OCI-LY1 (cell line): ENCODE measurements around the gene FGFR2.

Experiments used
- H2AFZ ChIP-seq: fragments of 200-600 bp; sonication (generic), shearing (Covaris generic); 2 replicates; pipeline ENCODE4 v1.6.0; 2014; ENCODE audit warnings: antibody characterized with exemption, mild to moderate bottlenecking, low read length
- H3F3A ChIP-seq: fragments of 200-600 bp; sonication (generic), shearing (Covaris generic); 2 replicates; pipeline ENCODE4 v1.6.0; 2014; ENCODE audit warnings: mild to moderate bottlenecking, antibody characterized with exemption, low read length, moderate library complexity; ENCODE audit not compliant: insufficient read depth
- H3K27ac ChIP-seq: fragments of 200-600 bp; sonication (generic); 2 replicates; pipeline ENCODE4 v1.5.1; 2014; ENCODE audit warnings: low read length, mixed run types, mild to moderate bottlenecking, low read depth; ENCODE audit not compliant: poor library complexity, severe bottlenecking
- H3K27me3 ChIP-seq: fragments of 200-600 bp; sonication (generic); 2 replicates; pipeline ENCODE4 v1.6.0; 2014; ENCODE audit warnings: antibody characterized with exemption, mild to moderate bottlenecking, low read length, moderate library complexity; ENCODE audit not compliant: insufficient read depth
- H3K36me3 ChIP-seq: fragments of 200-600 bp; sonication (generic); 2 replicates; pipeline ENCODE4 v1.6.1; 2014; ENCODE audit warnings: mild to moderate bottlenecking, antibody characterized with exemption, low read length, moderate library complexity, mixed read lengths; ENCODE audit not compliant: insufficient read depth
- H3K4me1 ChIP-seq: fragments of 200-600 bp; sonication (generic); 2 replicates; pipeline ENCODE4 v1.5.1; 2014; ENCODE audit warnings: mild to moderate bottlenecking, low read length, moderate library complexity; ENCODE audit not compliant: insufficient read depth, severe bottlenecking
- H3K4me2 ChIP-seq: fragments of 200-600 bp; sonication (generic), shearing (Covaris generic); 2 replicates; pipeline ENCODE4 v1.6.1; 2014; ENCODE audit warnings: low read length
- H3K4me3 ChIP-seq: fragments of 200-600 bp; sonication (generic); 2 replicates; pipeline ENCODE4 v1.5.1; 2014; ENCODE audit warnings: low read length, low read depth, mild to moderate bottlenecking, mixed read lengths; ENCODE audit not compliant: poor library complexity, severe bottlenecking
- H3K79me2 ChIP-seq: fragments of 200-600 bp; shearing (Covaris generic); 2 replicates; pipeline ENCODE4 v1.6.1; 2016; ENCODE audit warnings: mixed run types, low read length, mixed read lengths; ENCODE audit not compliant: insufficient read depth
- H3K9ac ChIP-seq: fragments of 200-600 bp; sonication (generic), shearing (Covaris generic); 2 replicates; pipeline ENCODE4 v1.6.1; 2014; ENCODE audit warnings: mild to moderate bottlenecking, low read length, mixed read lengths
- H3K9me2 ChIP-seq: fragments of 200-600 bp; sonication (generic), shearing (Covaris generic); 2 replicates; pipeline ENCODE4 v1.6.1; 2014; ENCODE audit warnings: low read depth, mild to moderate bottlenecking, low read length, mixed read lengths
- H3K9me3 ChIP-seq: fragments of 200-600 bp; shearing (Covaris generic); 2 replicates; pipeline ENCODE4 v1.6.1; 2014; ENCODE audit warnings: low read length, mixed read lengths
- H4K20me1 ChIP-seq: fragments of 200-600 bp; sonication (generic), shearing (Covaris generic); 2 replicates; pipeline ENCODE4 v1.6.0; 2016; ENCODE audit warnings: mild to moderate bottlenecking, low read length; ENCODE audit not compliant: insufficient read depth
- CTCF ChIP-seq: fragments of 200-600 bp; sonication (generic), shearing (Covaris generic); IDR thresholded peaks from 2 replicates; pipeline ENCODE4 v1.5.1; 2017; ENCODE audit warnings: mild to moderate bottlenecking, antibody characterized with exemption, low read length, moderate library complexity, mixed read lengths
- EZH2 ChIP-seq: fragments of 200-600 bp; sonication (generic), shearing (Covaris generic); IDR thresholded peaks from 2 replicates; pipeline ENCODE4 v1.8.0; 2017; ENCODE audit warnings: borderline replicate concordance, mixed run types, mild to moderate bottlenecking, antibody characterized with exemption, low read length, moderate library complexity, mixed read lengths

FGFR2 gene

GRCh38 chr10:121637437-121637836 lies 39.2 kb upstream of the FGFR2 start:
- Histone ChIP-seq H3K9me3 (no peaks in the 10 kb centered on the region), H3F3A (no peaks in the 10 kb centered on the region), H4K20me1 (no peaks in the 10 kb centered on the region), H3K4me2 (no peak overlapping the region), H3K36me3 (no peaks in the 10 kb centered on the region), H3K4me3 (no peak overlapping the region), H3K9me2 (no peaks in the 10 kb centered on the region), H3K9ac (no peak overlapping the region), H3K27me3 (no peaks in the 10 kb centered on the region), H2AFZ (no peak overlapping the region), H3K4me1 (no peaks in the 10 kb centered on the region), H3K27ac (no peak overlapping the region), H3K79me2 (no peaks in the 10 kb centered on the region)
- TF ChIP-seq EZH2 = no peak

GRCh38 chr10:121633056-121633455 lies 34.8 kb upstream of the FGFR2 start:
- no peak overlapping the region for H2AFZ ChIP-seq
- H3K4me3 ChIP-seq = no peak overlapping the region
- no peak overlapping the region for H3K27ac ChIP-seq
- no peaks in the 10 kb centered on the region for H3K36me3 ChIP-seq
- H3K4me1 ChIP-seq = no peaks in the 10 kb centered on the region
- no peak overlapping the region for H3K9ac ChIP-seq
- H3K27me3 ChIP-seq = no peaks in the 10 kb centered on the region
- no peaks in the 10 kb centered on the region for H3K9me2 ChIP-seq
- H3K79me2 ChIP-seq = no peaks in the 10 kb centered on the region
- TF ChIP-seq CTCF (no peak), EZH2 (no peak)
- H4K20me1 ChIP-seq = no peaks in the 10 kb centered on the region
- no peak overlapping the region for H3K4me2 ChIP-seq
- no peaks in the 10 kb centered on the region for H3K9me3 ChIP-seq
- H3F3A ChIP-seq = no peaks in the 10 kb centered on the region

GRCh38 chr10:121631365-121632029 lies 33.3 kb upstream of the FGFR2 start:
- TF ChIP-seq EZH2 (no peak), CTCF (no peak)
- H3K9ac ChIP-seq = no peak overlapping the region
- no peak overlapping the region for H3K4me2 ChIP-seq
- no peak overlapping the region for H3K27ac ChIP-seq
- H3K79me2 ChIP-seq = no peaks in the 10 kb centered on the region
- H3F3A ChIP-seq = no peaks in the 10 kb centered on the region
- H4K20me1 ChIP-seq = no peaks in the 10 kb centered on the region
- H3K9me3 ChIP-seq = no peaks in the 10 kb centered on the region
- H3K4me1 ChIP-seq = no peaks in the 10 kb centered on the region
- H3K4me3 ChIP-seq = no peak overlapping the region
- no peaks in the 10 kb centered on the region for H3K36me3 ChIP-seq
- H2AFZ ChIP-seq = no peak overlapping the region
- H3K9me2 ChIP-seq = no peaks in the 10 kb centered on the region
- peaks cover 3% of the 10 kb centered on the region; the same call in 1 of the 2 replicates for H3K27me3 ChIP-seq

GRCh38 chr10:121628859-121629258 lies 30.6 kb upstream of the FGFR2 start:
- Histone ChIP-seq H3K36me3 (no peaks in the 10 kb centered on the region), H3K9me2 (no peaks in the 10 kb centered on the region), H3K4me2 (no peak overlapping the region), H4K20me1 (no peaks in the 10 kb centered on the region), H3K79me2 (no peaks in the 10 kb centered on the region), H3K27ac (no peak overlapping the region), H3K4me1 (no peaks in the 10 kb centered on the region), H2AFZ (no peak overlapping the region), H3K27me3 (peaks cover 3% of the 10 kb centered on the region; the same call in 1 of the 2 replicates), H3F3A (no peaks in the 10 kb centered on the region), H3K9me3 (no peaks in the 10 kb centered on the region), H3K9ac (no peak overlapping the region), H3K4me3 (no peak overlapping the region)
- no peak for TF ChIP-seq CTCF
- TF ChIP-seq EZH2 = no peak
